HG02610 (cell line): ENCODE measurements around the gene COX7B2.

Experiments used
- ATAC-seq: cut with Tn5 transposase; IDR thresholded peaks from one replicate; pipeline ENCODE4 v1.9.1; 2021; ENCODE audit warnings: mild to moderate bottlenecking, moderate library complexity; ENCODE audit not compliant: unreplicated experiment

The COX7B2 gene

GRCh38 chr4:46909078-46909477 lies at the start of gene COX7B2:
Gene COX7B2, minus strand, starts transcription at chr4:46909245. Its CDS starts 174,053 bp downstream, at chr4:46735192.
- no peak for ATAC-seq

- no peak for ATAC-seq
Measured at GRCh38 chr4:46956451-46956850, 47.4 kb upstream of the COX7B2 start.

- ATAC-seq, result no peak
Measured at GRCh38 chr4:46955601-46956000, 46.6 kb upstream of the COX7B2 start.

- no peak for ATAC-seq
Measured at GRCh38 chr4:46954643-46955042, 45.6 kb upstream of the COX7B2 start.

- no peak for ATAC-seq
Measured at GRCh38 chr4:46953564-46953963, 44.5 kb upstream of the COX7B2 start.

- no peak for ATAC-seq
Measured at GRCh38 chr4:46952451-46952850, 43.4 kb upstream of the COX7B2 start.

- ATAC-seq, result no peak
Measured at GRCh38 chr4:46950826-46951225, 41.8 kb upstream of the COX7B2 start.

GRCh38 chr4:46949822-46950221 lies 40.8 kb upstream of the COX7B2 start:
- no peak for ATAC-seq

- no peak for ATAC-seq
Measured at GRCh38 chr4:46947541-46947940, 38.5 kb upstream of the COX7B2 start.

GRCh38 chr4:46946919-46947536 lies 38.0 kb upstream of the COX7B2 start:
- ATAC-seq, result no peak

- no peak for ATAC-seq
Measured at GRCh38 chr4:46945062-46945461, 36.0 kb upstream of the COX7B2 start.

- ATAC-seq, result no peak
Measured at GRCh38 chr4:46944345-46944744, 35.3 kb upstream of the COX7B2 start.

- ATAC-seq, result no peak
Measured at GRCh38 chr4:46937493-46937892, 28.4 kb upstream of the COX7B2 start.

- ATAC-seq, result no peak
Measured at GRCh38 chr4:46934726-46935125, 25.7 kb upstream of the COX7B2 start.

GRCh38 chr4:46933686-46934085 lies 24.6 kb upstream of the COX7B2 start:
- ATAC-seq, result no peak

GRCh38 chr4:46931981-46932380 lies 22.9 kb upstream of the COX7B2 start:
- ATAC-seq, result peak; percentile 68

GRCh38 chr4:46930891-46931290 lies 21.8 kb upstream of the COX7B2 start:
- no peak for ATAC-seq

GRCh38 chr4:46927201-46927600 lies 18.2 kb upstream of the COX7B2 start:
- ATAC-seq, result no peak

GRCh38 chr4:46924789-46925529 lies 15.9 kb upstream of the COX7B2 start:
- ATAC-seq, result peak; percentile 56

GRCh38 chr4:46922205-46922604 lies 13.2 kb upstream of the COX7B2 start:
- peak; percentile 41 for ATAC-seq

- no peak for ATAC-seq
Measured at GRCh38 chr4:46908148-46908547, 897 bp downstream of the COX7B2 start.

- ATAC-seq, result no peak
Measured at GRCh38 chr4:46900082-46900481, 9.0 kb downstream of the COX7B2 start.

- no peak for ATAC-seq
Measured at GRCh38 chr4:46894826-46895225, 14.2 kb downstream of the COX7B2 start.
